COR-L47 (cell line): Measurements from ENCODE around the gene PSPC1.

ENCODE experiments used
- DNase-seq: peaks from one replicate; lab custom pipeline; 2025; lab: John Stamatoyannopoulos, UW

Gene PSPC1

DNA sequence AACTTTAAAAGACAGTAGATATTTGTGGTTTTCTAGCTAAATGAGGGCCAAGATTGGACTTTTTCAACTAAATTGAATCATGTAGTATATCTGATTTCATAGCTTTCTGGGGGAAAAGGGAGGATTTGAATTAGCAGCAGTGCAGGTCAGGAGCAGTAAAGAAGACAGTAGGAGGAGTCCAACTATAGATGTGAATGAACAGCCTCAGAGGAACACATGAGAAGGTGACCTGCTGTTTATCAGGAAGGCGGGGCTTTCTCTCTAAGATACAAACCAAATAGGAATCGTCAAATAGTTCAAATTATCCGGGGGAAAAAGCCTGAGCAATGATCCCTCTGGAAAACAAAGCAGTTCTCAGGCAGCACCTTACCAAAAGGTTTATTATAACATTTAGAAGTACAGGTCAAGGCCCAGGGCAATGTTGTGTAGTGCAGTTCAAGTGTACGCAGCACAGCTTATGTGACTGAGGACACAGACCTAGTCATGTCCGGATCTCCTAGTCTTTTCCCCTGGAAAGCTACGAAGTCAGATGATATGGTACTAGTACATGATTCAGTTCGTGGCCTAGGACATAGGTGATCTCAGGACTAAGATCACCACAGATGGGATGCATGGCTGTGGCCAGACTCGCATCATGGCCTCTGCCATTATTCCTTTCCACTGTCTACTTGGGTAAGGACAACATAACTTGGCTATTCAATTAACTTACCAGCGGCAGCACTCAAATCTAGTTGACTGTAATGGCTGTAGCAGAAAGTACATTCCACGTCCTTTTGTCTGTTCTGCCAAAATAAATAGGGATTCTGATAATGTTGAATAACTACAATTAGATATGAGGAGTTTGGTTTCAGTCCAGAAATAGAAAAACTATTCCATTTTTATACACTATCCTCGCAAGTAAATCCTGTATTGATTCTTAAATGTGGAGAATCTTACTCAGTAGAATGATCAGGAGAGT is 109.0 kb downstream of the PSPC1 start:
- DNase-seq = no peak

DNA sequence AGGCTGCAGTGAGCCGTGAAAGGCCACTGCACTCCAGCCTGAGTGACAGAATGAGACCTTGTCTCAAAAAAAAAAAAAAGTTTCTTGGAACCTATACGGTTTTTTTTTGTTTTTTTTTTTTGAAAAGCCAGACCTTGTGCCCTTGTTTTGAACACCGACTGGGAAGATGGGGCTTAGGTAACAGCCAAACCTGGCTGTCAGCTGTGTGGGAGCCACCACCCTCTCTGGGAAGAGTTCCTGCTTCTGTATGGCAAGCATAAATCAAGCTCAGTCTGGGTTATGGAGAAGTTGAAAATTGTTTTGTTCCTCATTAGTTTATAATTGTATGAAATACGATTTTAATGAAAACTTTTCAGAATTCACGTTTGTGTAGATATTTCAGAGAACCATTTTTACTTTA is 109.8 kb downstream of the PSPC1 start:
- DNase-seq = no peak

DNA sequence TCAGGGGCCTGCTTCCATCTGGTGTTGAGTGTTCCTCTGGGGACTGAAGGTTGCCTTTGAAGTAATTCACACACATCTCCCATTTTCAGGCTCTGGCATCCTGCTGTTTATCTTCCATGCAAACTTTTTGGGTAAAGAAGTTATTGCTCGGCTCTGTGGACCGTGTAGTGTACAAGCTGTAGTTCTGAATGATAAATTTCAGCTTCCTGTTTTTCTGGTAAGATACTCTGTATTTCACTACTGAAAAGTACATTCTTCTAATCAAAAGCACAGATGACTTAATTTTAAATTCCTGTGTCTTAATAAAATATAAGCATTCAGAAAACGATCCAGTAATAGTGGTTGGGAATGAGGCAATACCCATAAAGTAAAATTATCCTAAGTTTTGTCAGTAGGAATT is 112.6 kb downstream of the PSPC1 start:
- DNase-seq = no peak

DNA sequence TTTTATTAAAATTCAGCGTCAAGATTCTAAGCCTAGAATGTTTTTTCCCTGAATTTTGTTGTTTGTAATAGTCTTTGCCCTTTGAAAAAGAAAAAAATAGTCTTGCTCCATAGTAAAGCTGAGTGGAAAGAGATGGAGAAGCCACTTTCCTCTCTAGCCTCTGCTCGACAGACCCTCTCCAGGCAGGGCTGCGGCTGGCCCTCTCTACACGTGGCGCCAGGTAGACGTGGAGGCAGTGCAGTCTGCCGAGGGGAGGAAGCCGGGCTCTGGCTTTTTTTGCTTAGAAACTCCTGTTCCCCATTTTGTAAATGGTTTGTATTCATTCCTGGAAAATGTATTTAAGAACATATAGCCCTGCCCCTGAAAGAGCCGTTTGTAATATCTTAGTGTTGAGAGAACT is 114.0 kb downstream of the PSPC1 start:
- DNase-seq = no peak

DNA sequence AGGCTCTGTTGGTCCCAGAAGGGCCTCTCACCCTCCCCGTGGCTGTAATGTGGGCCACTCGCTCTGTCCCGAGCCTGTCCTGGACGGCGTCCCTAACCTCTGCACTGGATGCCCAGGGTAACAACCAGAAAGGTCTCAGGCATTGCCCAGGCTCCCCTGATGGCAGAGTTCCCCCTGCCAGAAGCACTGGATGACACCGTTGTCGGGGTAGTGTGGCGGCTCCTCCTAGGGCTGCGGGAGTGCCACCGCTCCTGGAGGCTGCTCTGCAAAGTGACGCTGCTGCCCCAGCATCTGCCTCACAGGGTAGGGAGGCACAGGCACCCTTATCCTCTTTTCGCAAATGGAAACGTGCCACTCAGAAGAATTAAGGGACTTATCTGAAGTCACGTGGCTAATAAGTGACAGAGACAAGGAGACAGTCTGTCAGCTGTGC is 117.3 kb downstream of the PSPC1 start:
- no peak for DNase-seq

DNA sequence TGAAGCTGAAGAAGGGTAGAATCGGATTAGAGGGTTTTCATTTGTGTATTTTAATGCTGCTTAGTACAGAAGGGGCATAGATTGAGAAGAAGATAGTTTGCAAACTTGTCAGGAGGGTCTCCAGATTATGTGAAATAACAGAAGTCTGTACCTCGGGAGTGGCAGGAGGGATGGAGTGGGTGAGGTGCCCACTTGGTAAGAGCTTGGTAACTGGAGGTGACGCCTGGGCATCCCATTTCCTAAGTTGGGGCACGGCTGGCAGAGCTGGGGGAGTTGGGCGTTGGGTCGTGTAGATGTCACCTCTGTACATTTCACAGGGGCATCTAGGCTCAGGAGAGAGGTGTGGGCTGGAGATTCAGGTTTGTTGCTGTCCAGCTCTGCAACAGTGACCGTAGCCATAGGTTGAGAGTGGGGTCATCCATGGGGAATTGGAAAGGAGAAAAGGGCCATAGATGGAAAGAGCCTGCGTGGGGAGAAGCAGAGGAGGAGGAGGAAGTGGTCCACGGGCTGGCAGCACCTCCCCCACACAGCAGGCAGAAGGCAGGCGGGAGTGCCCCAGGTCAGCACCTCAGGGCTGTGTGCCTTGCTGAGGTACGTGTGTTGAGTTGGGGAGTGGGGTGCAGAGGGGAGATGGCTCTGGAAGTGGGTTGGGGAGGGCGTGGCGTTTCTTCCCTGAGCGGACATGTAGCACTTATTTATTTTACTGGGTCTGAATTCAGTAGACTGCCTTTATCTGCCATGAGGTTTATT is 118.1 kb downstream of the PSPC1 start:
- DNase-seq = no peak

DNA sequence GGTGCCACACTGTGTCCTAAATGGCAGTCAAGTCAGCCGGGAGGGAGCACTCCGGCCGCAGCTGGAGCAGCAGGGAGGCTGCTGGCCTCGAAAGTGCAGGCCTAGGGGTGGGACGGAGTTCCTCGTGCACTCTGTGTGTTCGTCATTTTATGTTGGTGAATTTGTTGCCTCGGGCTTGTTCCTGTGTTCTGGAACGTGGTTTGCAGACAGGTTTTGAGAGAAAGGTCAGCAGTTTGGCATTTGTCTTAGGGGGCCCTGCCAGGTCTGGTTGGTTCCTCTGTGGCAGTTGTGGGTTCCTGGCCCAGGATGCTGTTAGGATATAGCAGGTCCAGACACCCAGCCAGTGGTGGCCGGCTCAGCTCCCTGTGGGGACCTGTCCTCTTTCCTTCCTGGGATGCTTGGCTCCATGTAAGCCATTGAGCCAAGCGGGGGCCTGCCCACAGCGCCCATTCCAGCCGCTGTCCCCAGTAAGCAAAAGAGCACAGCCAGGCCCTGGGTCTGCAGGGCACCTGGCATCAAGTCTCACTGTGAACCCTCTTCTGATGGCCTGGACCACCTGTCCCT is 119.2 kb downstream of the PSPC1 start:
- no peak for DNase-seq

DNA sequence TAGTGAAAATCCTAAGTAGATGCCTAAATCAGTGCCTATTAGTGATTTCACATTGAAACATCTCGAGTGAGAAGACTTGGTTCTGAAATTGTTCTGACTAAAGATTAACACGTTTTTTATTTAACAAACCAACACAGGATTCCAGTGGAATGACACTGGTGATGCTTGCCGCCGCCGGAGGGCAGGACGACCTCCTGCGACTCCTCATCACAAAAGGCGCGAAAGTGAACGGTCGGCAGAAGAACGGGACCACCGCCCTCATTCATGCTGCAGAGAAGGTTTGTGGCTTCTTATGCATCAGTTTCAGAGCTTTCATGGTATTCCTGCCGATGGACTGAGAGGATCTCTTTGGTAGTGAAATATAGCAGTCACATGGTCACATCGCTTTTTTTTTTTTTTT is 121.2 kb downstream of the PSPC1 start:
- DNase-seq = no peak

DNA sequence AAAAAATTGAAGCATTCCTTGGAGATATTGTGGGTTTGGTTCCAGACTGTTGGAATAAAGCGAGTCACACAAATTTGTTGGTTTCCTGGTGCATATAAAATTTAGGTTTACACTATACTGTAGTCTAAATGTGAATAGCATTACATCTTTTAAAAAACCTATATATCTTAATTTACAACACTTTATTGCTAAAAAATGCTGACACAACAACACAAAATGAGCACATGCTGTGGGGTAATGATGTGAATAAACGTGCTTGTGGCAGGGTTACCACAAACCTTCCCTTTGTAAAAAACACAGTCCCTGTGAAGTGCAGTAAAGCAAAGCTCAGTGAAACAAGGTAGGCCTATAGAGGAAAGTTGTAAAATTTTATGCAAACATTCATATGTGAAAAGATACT is 121.6 kb downstream of the PSPC1 start:
- no peak for DNase-seq

DNA sequence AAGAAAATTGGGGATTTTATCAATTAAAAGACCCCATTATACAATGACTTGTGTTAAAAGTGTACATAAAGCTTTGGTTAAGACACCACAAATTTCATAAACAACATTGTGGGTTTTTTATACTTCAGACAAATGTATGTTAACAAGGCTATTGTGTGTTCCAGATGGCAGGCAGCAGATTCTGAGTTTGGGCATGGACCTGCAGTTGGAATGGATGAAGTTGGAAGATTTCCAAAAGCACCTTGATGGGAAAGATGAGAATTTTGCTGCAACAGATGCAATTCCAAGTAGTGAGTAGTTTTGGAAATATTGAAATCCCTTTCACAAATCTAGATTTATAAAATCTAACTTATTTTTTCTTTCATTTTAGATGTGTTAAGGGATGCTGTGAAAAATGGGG is 123.9 kb downstream of the PSPC1 start:
- DNase-seq = no peak

DNA sequence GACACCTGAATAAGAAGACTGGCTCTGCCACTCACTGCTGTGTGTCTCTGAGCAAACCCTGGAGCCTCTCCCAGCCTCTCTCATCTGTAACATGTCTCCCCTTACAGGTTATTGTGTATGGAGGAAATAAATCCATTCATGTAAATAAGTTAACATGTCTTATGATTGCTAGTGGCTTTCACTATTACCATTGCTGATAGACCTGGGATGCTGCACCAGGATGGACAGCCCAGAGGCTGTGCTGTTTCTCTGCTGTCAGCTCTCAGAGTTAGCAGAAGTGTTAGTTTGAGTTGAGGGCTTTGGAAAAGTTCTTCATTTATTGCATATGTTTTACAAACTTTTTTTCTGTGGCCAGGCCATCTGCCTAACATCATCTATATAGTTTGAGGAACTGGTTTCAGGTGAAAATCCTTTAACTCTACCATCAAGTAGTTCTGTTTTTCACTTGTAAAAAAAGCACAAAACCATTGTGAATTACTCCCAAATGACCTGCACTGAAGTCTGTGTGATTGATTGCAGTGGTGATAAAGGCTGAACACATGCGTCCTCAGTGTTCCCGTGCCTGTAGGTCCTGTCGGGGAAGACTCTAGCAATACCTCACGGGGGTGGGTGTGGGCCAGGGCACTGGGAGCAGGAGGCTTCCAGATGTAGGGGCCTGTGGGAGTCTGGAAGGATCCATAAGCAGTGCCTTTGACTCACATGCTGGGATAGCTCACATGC is 124.7 kb downstream of the PSPC1 start:
- DNase-seq = no peak
